ENCODE data around the gene CHCHD3. TPM values are rescaled to one million over a fixed set of nuclear protein-coding genes. Genes with fewer than 3 reads are reported as not detected.
"Not testable (repeated sequence)": the region's sequence is repeated elsewhere in the genome, so short reads cannot be mapped to it uniquely, and the experiment has no call there.

CHCHD3 gene
- total and polyA plus RNA-seq, 2 of the 4 experiments (the other 2 are of a cell fraction), result 56.9 to 141 TPM

GRCh38 chr7:132898641-132899175 is 183.2 kb downstream of the CHCHD3 start:
- H3K18ac ChIP-seq (ENCODE audit: low read depth, low read length); H3K36me3 ChIP-seq (ENCODE audit: control insufficient read depth, insufficient read depth, low read length); H3K56ac ChIP-seq (ENCODE audit: extremely low read depth, insufficient read depth, low read length); H3K9me1 ChIP-seq (ENCODE audit: insufficient read depth, low read length); H3K23ac ChIP-seq (ENCODE audit: low read depth, low read length); H3K4me3 ChIP-seq (ENCODE audit: insufficient read depth, low read depth, low read length); H2BK20ac ChIP-seq (ENCODE audit: low read depth, low read length); intact Hi-C loops (cut with micrococcal nuclease); H2BK120ac ChIP-seq (ENCODE audit: low read depth, low read length); H3K79me1 ChIP-seq (ENCODE audit: low read depth in 1 of 2, low read length in 2 of 2); H4K20me1 ChIP-seq (ENCODE audit: insufficient read depth, low read length); H4K5ac ChIP-seq (ENCODE audit: low read depth, low read length); H2AK9ac ChIP-seq (replicated peaks; ENCODE audit: low read depth, low read length, poor library complexity); dilution Hi-C loops (cut with HindIII; ENCODE audit: low sequenced_read_pairs, unreplicated experiment); POLR2A ChIA-PET (ENCODE audit: unreplicated experiment); CTCF ChIA-PET; H3K27ac ChIP-seq (ENCODE audit: insufficient read depth, low read length); H3K4me1 ChIP-seq (ENCODE audit: control insufficient read depth, insufficient read depth, low read length); H2AFZ ChIP-seq (replicated peaks; ENCODE audit: low read length, poor library complexity); DNase-seq; H2AK5ac ChIP-seq (ENCODE audit: low read depth, low read length); H3K4ac ChIP-seq (ENCODE audit: low read depth, low read length); H3K9me3 ChIP-seq (ENCODE audit: control insufficient read depth, insufficient read depth, low read length); BruUV-seq (replicated peaks); H2BK5ac ChIP-seq (ENCODE audit: low read depth, low read length, poor library complexity, severe bottlenecking); H3K4me2 ChIP-seq (ENCODE audit: low read depth, low read length); H3K27me3 ChIP-seq (ENCODE audit: control insufficient read depth, insufficient read depth, low read length); in situ Hi-C loops (cut with MboI; ENCODE audit: low sequenced_read_pairs); H4K91ac ChIP-seq (ENCODE audit: insufficient read depth, low read depth, low read length); H4K8ac ChIP-seq (ENCODE audit: low read depth in 2 of 2, low read length in 2 of 2); H3K9ac ChIP-seq (ENCODE audit: low read depth, low read length); ATAC-seq (ENCODE audit: low read depth); H2BK15ac ChIP-seq (ENCODE audit: low read depth, low read length); H3K14ac ChIP-seq (replicated peaks; ENCODE audit: low read depth, low read length): not testable (repeated sequence)
- WGBS, 2 experiments (ENCODE audit: extremely low coverage in 2 of 2, insufficient read length in 1 of 2), result no CpG with 5 or more reads among the region's 38 CpGs
